Measurements from ENCODE around the gene AHI1. TPM values are rescaled to one million over a fixed set of nuclear protein-coding genes. Genes with fewer than 3 reads are reported as not detected.

The AHI1 gene
- total RNA-seq, 1 experiment from 2014 or later: 26.5 TPM

- CTCF ChIA-PET: interaction anchor here (0.7 to 1.0 kb wide), 2 partner anchors 8 to 1430 kb away, joined by 3 read pairs; no protein-coding TSS in a partner anchor
- BruUV-seq (replicated peaks): no TSS peak
- Mint-ChIP-seq H3K9me3 (ENCODE audit: unreplicated experiment) (no peaks in the 10 kb centered on the region), H3K36me3 (ENCODE audit: insufficient read depth, unreplicated experiment) (no peaks in the 10 kb centered on the region), H3K27ac (ENCODE audit: low read depth, unreplicated experiment) (no peak overlapping the region), H3K4me1 (ENCODE audit: insufficient read depth, unreplicated experiment) (peaks cover 6% of the 10 kb centered on the region), H3K27me3 (ENCODE audit: insufficient read depth, unreplicated experiment) (no peaks in the 10 kb centered on the region), H3K4me3 (ENCODE audit: unreplicated experiment) (no peak overlapping the region)
- TF ChIP-seq, protein P1, sequence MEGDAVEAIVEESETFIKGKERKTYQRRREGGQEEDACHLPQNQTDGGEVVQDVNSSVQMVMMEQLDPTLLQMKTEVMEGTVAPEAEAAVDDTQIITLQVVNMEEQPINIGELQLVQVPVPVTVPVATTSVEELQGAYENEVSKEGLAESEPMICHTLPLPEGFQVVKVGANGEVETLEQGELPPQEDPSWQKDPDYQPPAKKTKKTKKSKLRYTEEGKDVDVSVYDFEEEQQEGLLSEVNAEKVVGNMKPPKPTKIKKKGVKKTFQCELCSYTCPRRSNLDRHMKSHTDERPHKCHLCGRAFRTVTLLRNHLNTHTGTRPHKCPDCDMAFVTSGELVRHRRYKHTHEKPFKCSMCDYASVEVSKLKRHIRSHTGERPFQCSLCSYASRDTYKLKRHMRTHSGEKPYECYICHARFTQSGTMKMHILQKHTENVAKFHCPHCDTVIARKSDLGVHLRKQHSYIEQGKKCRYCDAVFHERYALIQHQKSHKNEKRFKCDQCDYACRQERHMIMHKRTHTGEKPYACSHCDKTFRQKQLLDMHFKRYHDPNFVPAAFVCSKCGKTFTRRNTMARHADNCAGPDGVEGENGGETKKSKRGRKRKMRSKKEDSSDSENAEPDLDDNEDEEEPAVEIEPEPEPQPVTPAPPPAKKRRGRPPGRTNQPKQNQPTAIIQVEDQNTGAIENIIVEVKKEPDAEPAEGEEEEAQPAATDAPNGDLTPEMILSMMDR (IDR thresholded peaks at IDR 0.05; ENCODE audit: unreplicated experiment): no peak
- POLR2A ChIA-PET: interaction anchor here (0.9 kb wide), 1 partner anchor 10 kb away, joined by 3 read pairs; no protein-coding TSS in a partner anchor
- no peak for DNase-seq (ENCODE audit: unreplicated experiment)
- intact Hi-C loops (cut with micrococcal nuclease): no loop called here
Measured at GRCh38 chr6:135354407-135354806, 143.1 kb downstream of the AHI1 start.

GRCh38 chr6:135353113-135353512, 144.4 kb downstream of the AHI1 start:
- H3K27ac Mint-ChIP-seq (ENCODE audit: low read depth, unreplicated experiment): no peak overlapping the region
- ChIA-PET POLR2A (interaction anchor here (0.9 kb wide), 1 partner anchor 9 kb away, joined by 3 read pairs; no protein-coding TSS in a partner anchor), CTCF (no interaction called here)
- intact Hi-C loops (cut with micrococcal nuclease): no loop called here
- no peak overlapping the region for H3K4me3 Mint-ChIP-seq (ENCODE audit: unreplicated experiment)
- H3K9me3 Mint-ChIP-seq (ENCODE audit: unreplicated experiment): no peaks in the 10 kb centered on the region
- TF ChIP-seq, protein P1 (IDR thresholded peaks at IDR 0.05; ENCODE audit: unreplicated experiment): no peak
- no peaks in the 10 kb centered on the region for H3K36me3 Mint-ChIP-seq (ENCODE audit: insufficient read depth, unreplicated experiment)
- no peak for DNase-seq (ENCODE audit: unreplicated experiment)
- no peaks in the 10 kb centered on the region for H3K27me3 Mint-ChIP-seq (ENCODE audit: insufficient read depth, unreplicated experiment)
- H3K4me1 Mint-ChIP-seq (ENCODE audit: insufficient read depth, unreplicated experiment): no peaks in the 10 kb centered on the region
- BruUV-seq (replicated peaks): no TSS peak

DNA sequence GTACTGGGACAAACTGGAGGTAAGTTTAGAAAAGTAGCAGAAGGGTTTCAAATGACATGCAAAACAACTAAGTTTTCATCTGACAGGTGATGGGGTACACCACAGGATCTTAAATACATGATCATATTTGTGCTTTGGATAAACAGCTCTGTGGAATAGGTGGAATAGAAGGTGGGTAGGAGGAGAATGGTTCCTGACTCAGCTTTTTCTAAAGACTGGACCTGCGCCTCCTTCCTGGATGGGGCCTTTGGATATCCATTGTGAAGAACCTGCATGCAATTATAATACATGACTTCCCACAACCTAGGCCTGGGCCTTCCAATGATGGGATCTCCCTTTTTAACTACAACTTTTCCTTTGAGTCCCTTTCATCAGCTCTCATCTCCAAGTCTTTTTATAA, 145.9 kb downstream of the AHI1 start:
- BruUV-seq (replicated peaks): no TSS peak
- Mint-ChIP-seq H3K9me3 (ENCODE audit: unreplicated experiment) (no peaks in the 10 kb centered on the region), H3K4me1 (ENCODE audit: insufficient read depth, unreplicated experiment) (no peaks in the 10 kb centered on the region), H3K27me3 (ENCODE audit: insufficient read depth, unreplicated experiment) (no peaks in the 10 kb centered on the region), H3K27ac (ENCODE audit: low read depth, unreplicated experiment) (no peak overlapping the region), H3K4me3 (ENCODE audit: unreplicated experiment) (no peak overlapping the region), H3K36me3 (ENCODE audit: insufficient read depth, unreplicated experiment) (peaks cover 4% of the 10 kb centered on the region)
- intact Hi-C loops (cut with micrococcal nuclease): no loop called here
- ChIA-PET POLR2A (interaction anchor here (0.9 kb wide), 1 partner anchor 143 kb away, joined by 4 read pairs; no protein-coding TSS in a partner anchor), CTCF (interaction anchor here (0.7 kb wide), 2 partner anchors 29 to 409 kb away, joined by 3 to 4 read pairs; no protein-coding TSS in a partner anchor)
- TF ChIP-seq, protein P1 (IDR thresholded peaks at IDR 0.05; ENCODE audit: unreplicated experiment): no peak
- DNase-seq (ENCODE audit: unreplicated experiment): no peak

GRCh38 chr6:135347887-135348286, 149.7 kb downstream of the AHI1 start:
- TF ChIP-seq, protein P1 (IDR thresholded peaks at IDR 0.05; ENCODE audit: unreplicated experiment): no peak
- Mint-ChIP-seq H3K27me3 (ENCODE audit: insufficient read depth, unreplicated experiment) (no peaks in the 10 kb centered on the region), H3K9me3 (ENCODE audit: unreplicated experiment) (no peaks in the 10 kb centered on the region), H3K27ac (ENCODE audit: low read depth, unreplicated experiment) (no peak overlapping the region), H3K4me3 (ENCODE audit: unreplicated experiment) (no peak overlapping the region), H3K4me1 (ENCODE audit: insufficient read depth, unreplicated experiment) (no peaks in the 10 kb centered on the region), H3K36me3 (ENCODE audit: insufficient read depth, unreplicated experiment) (peaks cover 10% of the 10 kb centered on the region)
- intact Hi-C loops (cut with micrococcal nuclease): no loop called here
- no TSS peak for BruUV-seq (replicated peaks)
- no peak for DNase-seq (ENCODE audit: unreplicated experiment)
- ChIA-PET CTCF (no interaction called here), POLR2A (no interaction called here)
